ENCODE data around the gene TRUB2. TPM values are rescaled to one million over a fixed set of nuclear protein-coding genes. Genes with fewer than 3 reads are reported as not detected.

Gene TRUB2
- total and polyA plus RNA-seq, 4 donors, result 14.6 to 28.9 (median 17.2) TPM

DNA sequence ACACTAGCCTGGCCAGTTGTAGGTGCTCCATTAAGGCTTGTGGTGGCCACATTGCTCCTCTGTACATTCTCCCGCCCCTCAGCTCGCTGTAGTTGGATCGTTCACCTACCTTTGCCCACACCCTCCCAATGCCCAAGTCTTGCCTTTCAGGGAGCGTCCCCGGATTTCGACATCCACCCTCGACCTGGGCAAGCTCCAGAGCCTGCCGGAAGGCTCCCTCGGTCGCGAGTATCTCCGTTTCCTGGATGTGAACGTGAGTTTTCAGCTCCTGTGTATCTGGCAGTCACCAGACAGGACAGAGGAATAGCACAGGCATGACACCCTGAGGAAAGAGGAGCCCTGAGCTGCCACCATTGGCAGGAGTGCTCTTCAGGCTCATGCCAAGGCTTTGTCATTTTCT, 3.4 kb upstream of the TRUB2 start:
- H3K36me3 ChIP-seq (ENCODE audit: control insufficient read depth in 4 of 4, insufficient read depth in 4 of 4, low read length in 4 of 4), result peaks cover 3 to 21% (median 17%) of the 10 kb centered on the region in 4 donors
- ATAC-seq (ENCODE audit: insufficient read depth, low FRiP score), result no peak

DNA sequence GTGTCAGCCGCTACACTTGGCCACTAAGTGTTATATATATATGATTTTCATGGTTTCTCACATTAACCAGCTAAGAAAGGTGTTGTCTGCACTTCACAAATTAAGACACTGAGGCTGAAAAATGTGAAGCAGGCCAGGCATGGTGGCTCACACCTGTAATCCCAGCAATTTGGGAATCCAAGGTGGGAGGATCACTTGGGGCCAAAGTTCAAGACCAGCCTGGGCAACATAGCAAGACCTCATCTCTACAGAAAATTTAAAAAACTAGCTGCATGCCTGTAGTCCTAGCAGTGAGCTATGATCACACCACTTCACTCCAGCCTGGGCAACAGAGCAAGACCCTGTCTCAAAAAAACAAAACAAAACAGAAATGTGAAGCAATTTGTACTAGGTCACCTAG, 2.2 kb upstream of the TRUB2 start:
- ATAC-seq (ENCODE audit: insufficient read depth, low FRiP score) (no peak), DNase-seq (no peak)
- no peak overlapping the region for H3K27ac ChIP-seq (ENCODE audit: low read depth in 1 of 2, low read length in 1 of 2)
- no peak overlapping the region for H3K4me3 ChIP-seq
- H3K4me1 ChIP-seq (ENCODE audit: control insufficient read depth in 5 of 5, insufficient read depth in 5 of 5, low read length in 5 of 5), result peaks cover 0 to 16% (median 7%) of the 10 kb centered on the region in 5 donors
- no peak overlapping the region for H3K9ac ChIP-seq (ENCODE audit: insufficient read depth in 1 of 2, low read length in 2 of 2)
- 95 to 96% methylated on average over 1 of the region's 1 CpG for WGBS, 2 donors
- TF ChIP-seq, protein P1, sequence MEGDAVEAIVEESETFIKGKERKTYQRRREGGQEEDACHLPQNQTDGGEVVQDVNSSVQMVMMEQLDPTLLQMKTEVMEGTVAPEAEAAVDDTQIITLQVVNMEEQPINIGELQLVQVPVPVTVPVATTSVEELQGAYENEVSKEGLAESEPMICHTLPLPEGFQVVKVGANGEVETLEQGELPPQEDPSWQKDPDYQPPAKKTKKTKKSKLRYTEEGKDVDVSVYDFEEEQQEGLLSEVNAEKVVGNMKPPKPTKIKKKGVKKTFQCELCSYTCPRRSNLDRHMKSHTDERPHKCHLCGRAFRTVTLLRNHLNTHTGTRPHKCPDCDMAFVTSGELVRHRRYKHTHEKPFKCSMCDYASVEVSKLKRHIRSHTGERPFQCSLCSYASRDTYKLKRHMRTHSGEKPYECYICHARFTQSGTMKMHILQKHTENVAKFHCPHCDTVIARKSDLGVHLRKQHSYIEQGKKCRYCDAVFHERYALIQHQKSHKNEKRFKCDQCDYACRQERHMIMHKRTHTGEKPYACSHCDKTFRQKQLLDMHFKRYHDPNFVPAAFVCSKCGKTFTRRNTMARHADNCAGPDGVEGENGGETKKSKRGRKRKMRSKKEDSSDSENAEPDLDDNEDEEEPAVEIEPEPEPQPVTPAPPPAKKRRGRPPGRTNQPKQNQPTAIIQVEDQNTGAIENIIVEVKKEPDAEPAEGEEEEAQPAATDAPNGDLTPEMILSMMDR (IDR thresholded peaks at IDR 0.05; ENCODE audit: control extremely low read depth, extremely low read depth), result no peak
- H3K36me3 ChIP-seq (ENCODE audit: control insufficient read depth in 4 of 4, insufficient read depth in 4 of 4, low read length in 4 of 4), result peaks cover 3 to 23% (median 17%) of the 10 kb centered on the region in 4 donors
- no peaks in the 10 kb centered on the region for H3K27me3 ChIP-seq (ENCODE audit: control insufficient read depth in 3 of 3, insufficient read depth in 3 of 3, low read length in 2 of 3)
- H3K9me3 ChIP-seq (ENCODE audit: control insufficient read depth in 4 of 4, insufficient read depth in 3 of 4, low read length in 3 of 4), result no peaks in the 10 kb centered on the region

More for the DNA sequence above, 3.4 kb upstream of the TRUB2 start:
- no peak overlapping the region for H3K4me3 ChIP-seq
- H3K27ac ChIP-seq (ENCODE audit: low read depth in 1 of 2, low read length in 1 of 2), result no peak overlapping the region
- no peaks in the 10 kb centered on the region for H3K9me3 ChIP-seq (ENCODE audit: control insufficient read depth in 4 of 4, insufficient read depth in 3 of 4, low read length in 3 of 4)
- 77 to 83% methylated on average over 13 of the region's 13 CpGs for WGBS, 2 donors
- peaks cover 0 to 16% (median 7%) of the 10 kb centered on the region in 5 donors for H3K4me1 ChIP-seq (ENCODE audit: control insufficient read depth in 5 of 5, insufficient read depth in 5 of 5, low read length in 5 of 5)
- TF ChIP-seq, protein P1 (IDR thresholded peaks at IDR 0.05; ENCODE audit: control extremely low read depth, extremely low read depth), result no peak
- no peak for DNase-seq
- no peak overlapping the region for H3K9ac ChIP-seq (ENCODE audit: insufficient read depth in 1 of 2, low read length in 2 of 2)
- no peaks in the 10 kb centered on the region for H3K27me3 ChIP-seq (ENCODE audit: control insufficient read depth in 3 of 3, insufficient read depth in 3 of 3, low read length in 2 of 3)

DNA sequence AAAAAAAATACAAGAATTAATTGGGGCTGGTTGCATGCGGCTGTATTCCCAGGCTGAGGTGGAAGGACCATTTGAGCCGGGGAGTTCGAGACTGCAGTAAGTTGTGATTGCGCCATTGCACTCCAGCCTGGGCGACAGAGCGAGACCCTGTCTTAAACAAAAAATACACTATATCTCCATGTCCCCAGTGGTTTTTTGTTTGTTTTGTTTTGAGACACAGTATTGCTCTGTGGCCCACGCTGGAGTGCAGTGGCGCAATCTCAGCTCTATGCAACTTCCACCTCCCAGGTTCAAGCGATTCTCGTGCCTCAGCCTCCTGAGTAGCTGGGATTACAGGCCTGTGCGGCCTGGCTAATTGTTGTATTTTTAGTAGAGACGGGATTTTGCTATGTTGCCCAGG, 1.5 kb upstream of the TRUB2 start:
- ATAC-seq (ENCODE audit: insufficient read depth, low FRiP score), result no peak
- no peak for DNase-seq
- no peak overlapping the region for H3K27ac ChIP-seq (ENCODE audit: low read depth in 1 of 2, low read length in 1 of 2)
- no peaks in the 10 kb centered on the region for H3K27me3 ChIP-seq (ENCODE audit: control insufficient read depth in 3 of 3, insufficient read depth in 3 of 3, low read length in 2 of 3)
- H3K36me3 ChIP-seq (ENCODE audit: control insufficient read depth in 4 of 4, insufficient read depth in 4 of 4, low read length in 4 of 4), result peaks cover 3 to 25% (median 16%) of the 10 kb centered on the region in 4 donors
- no peaks in the 10 kb centered on the region for H3K9me3 ChIP-seq (ENCODE audit: control insufficient read depth in 4 of 4, insufficient read depth in 3 of 4, low read length in 3 of 4)
- 52 to 80% methylated on average over 12 of the region's 12 CpGs for WGBS, 2 donors
- H3K4me3 ChIP-seq, result no peak overlapping the region
- TF ChIP-seq, protein P1 (IDR thresholded peaks at IDR 0.05; ENCODE audit: control extremely low read depth, extremely low read depth), result no peak
- H3K9ac ChIP-seq (ENCODE audit: insufficient read depth in 1 of 2, low read length in 2 of 2), result peak overlapping the region in 1 of 2 donors; percentile 32
- H3K4me1 ChIP-seq (ENCODE audit: control insufficient read depth in 5 of 5, insufficient read depth in 5 of 5, low read length in 5 of 5), result peaks cover 0 to 16% (median 7%) of the 10 kb centered on the region in 5 donors

DNA sequence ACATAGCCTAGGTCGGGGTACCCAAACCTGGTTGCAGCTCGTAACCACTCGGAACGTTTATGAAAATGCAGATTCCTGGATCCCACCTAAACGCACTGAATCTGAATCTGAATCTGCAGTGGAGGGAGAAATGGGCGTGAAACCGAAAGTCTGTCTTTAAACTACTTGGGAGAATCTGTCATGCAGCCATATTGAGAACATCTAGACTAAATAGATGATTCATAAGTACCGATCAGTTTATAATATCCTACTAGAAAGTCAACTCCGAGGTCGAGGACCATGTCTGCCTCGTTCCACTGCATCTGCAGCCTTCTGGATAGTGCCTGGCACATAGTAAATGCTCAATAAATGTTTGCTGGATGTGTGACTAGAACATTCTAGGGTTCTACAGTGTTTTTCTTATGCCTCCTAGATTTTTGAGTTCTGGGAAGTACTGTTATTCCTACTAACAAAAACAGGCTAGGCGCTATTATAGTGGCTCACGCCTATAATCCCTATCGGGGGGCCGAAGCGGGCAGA, 1.0 kb upstream of the TRUB2 start:
- Histone ChIP-seq H3K27me3 (ENCODE audit: control insufficient read depth in 3 of 3, insufficient read depth in 3 of 3, low read length in 2 of 3) (no peaks in the 10 kb centered on the region), H3K27ac (ENCODE audit: low read depth in 1 of 2, low read length in 1 of 2) (peak overlapping the region; percentile 91 to 94), H3K36me3 (ENCODE audit: control insufficient read depth in 4 of 4, insufficient read depth in 4 of 4, low read length in 4 of 4) (peaks cover 0 to 25% (median 14%) of the 10 kb centered on the region in 4 donors), H3K9ac (ENCODE audit: insufficient read depth in 1 of 2, low read length in 2 of 2) (peak overlapping the region; percentile 32 to 49), H3K9me3 (ENCODE audit: control insufficient read depth in 4 of 4, insufficient read depth in 3 of 4, low read length in 3 of 4) (no peaks in the 10 kb centered on the region), H3K4me3 (peak overlapping the region; percentile 96), H3K4me1 (ENCODE audit: control insufficient read depth in 5 of 5, insufficient read depth in 5 of 5, low read length in 5 of 5) (peaks cover 0 to 16% (median 7%) of the 10 kb centered on the region in 5 donors)
- ATAC-seq (ENCODE audit: insufficient read depth, low FRiP score) (no peak), DNase-seq (no peak)
- WGBS, 2 donors, result 23 to 27% methylated on average over 16 of the region's 16 CpGs
- TF ChIP-seq, protein P1 (IDR thresholded peaks at IDR 0.05; ENCODE audit: control extremely low read depth, extremely low read depth), result no peak

Data from lung (tissue), 12 donors.